Neuron (in vitro differentiated cells): ENCODE results near the gene PARD3.

Source experiments
- H2AFZ ChIP-seq: one replicate; pipeline ENCODE4 v1.6.1; 2013; ENCODE audit warnings: low read depth, mild to moderate bottlenecking, inconsistent platforms, low read length, moderate library complexity
- H3K27me3 ChIP-seq: one replicate; pipeline ENCODE4 v1.6.1; 2013; ENCODE audit warnings: low read length; ENCODE audit not compliant: insufficient read depth
- H3K36me3 ChIP-seq: one replicate; pipeline ENCODE4 v1.6.1; 2013; ENCODE audit warnings: low read length; ENCODE audit not compliant: insufficient read depth
- H3K4me1 ChIP-seq: one replicate; pipeline ENCODE4 v1.6.1; 2013; ENCODE audit warnings: low read length; ENCODE audit not compliant: insufficient read depth
- H3K4me3 ChIP-seq: 2 replicates; pipeline ENCODE4 v1.5.1; 2013; ENCODE audit warnings: mild to moderate bottlenecking, low read length, moderate library complexity
- H3K9me3 ChIP-seq: one replicate; pipeline ENCODE4 v1.6.1; 2013; ENCODE audit warnings: low read length

PARD3 gene

DNA sequence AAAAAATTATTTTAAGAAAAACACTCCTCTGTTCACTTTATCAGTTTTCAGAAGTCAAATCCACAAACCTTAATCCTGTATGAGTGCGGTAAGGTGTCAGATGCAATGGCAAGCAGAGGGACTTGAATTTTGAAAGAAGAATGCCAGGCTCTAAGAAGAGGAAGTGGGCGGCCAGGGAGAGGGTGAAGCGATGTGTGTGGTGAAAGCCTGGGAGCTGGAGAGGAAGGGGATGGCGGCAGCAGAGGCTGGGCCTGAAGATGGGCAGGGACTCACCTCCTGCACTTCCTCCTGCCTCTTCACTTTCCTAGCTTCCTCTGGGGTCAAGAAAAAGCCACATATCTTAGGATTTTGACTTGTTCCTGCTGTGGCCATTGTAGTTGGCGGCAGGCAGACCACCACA lies 609.6 kb downstream of the PARD3 start:
- Histone ChIP-seq H3K36me3 (no peaks in the 10 kb centered on the region), H3K27me3 (no peaks in the 10 kb centered on the region), H3K4me1 (peaks cover 26% of the 10 kb centered on the region), H3K9me3 (no peaks in the 10 kb centered on the region), H3K4me3 (no peak overlapping the region), H2AFZ (no peak overlapping the region)

- Histone ChIP-seq H3K4me1 (peaks cover 40% of the 10 kb centered on the region), H3K4me3 (no peak overlapping the region), H3K9me3 (no peaks in the 10 kb centered on the region), H3K36me3 (no peaks in the 10 kb centered on the region), H3K27me3 (no peaks in the 10 kb centered on the region), H2AFZ (no peak overlapping the region)
Observed at GRCh38 chr10:34203966-34204630, 611.0 kb downstream of the PARD3 start.

- Histone ChIP-seq H3K4me3 (no peak overlapping the region), H3K27me3 (no peaks in the 10 kb centered on the region), H3K36me3 (no peaks in the 10 kb centered on the region)
Observed at GRCh38 chr10:34200355-34200901, 614.7 kb downstream of the PARD3 start.

GRCh38 chr10:34198953-34199352 lies 616.1 kb downstream of the PARD3 start:
- Histone ChIP-seq H3K27me3 (no peaks in the 10 kb centered on the region), H3K4me1 (peaks cover 41% of the 10 kb centered on the region), H3K36me3 (no peaks in the 10 kb centered on the region), H2AFZ (no peak overlapping the region), H3K9me3 (no peaks in the 10 kb centered on the region), H3K4me3 (no peak overlapping the region)

More at GRCh38 chr10:34200355-34200901, 614.7 kb downstream of the PARD3 start:
- peaks cover 34% of the 10 kb centered on the region for H3K4me1 ChIP-seq
- no peaks in the 10 kb centered on the region for H3K9me3 ChIP-seq
- H2AFZ ChIP-seq: no peak overlapping the region

GRCh38 chr10:34196058-34196433 lies 619.0 kb downstream of the PARD3 start:
- H3K4me1 ChIP-seq: peaks cover 39% of the 10 kb centered on the region
- H3K9me3 ChIP-seq: no peaks in the 10 kb centered on the region
- H3K36me3 ChIP-seq: no peaks in the 10 kb centered on the region
- H2AFZ ChIP-seq: no peak overlapping the region
- no peak overlapping the region for H3K4me3 ChIP-seq
- no peaks in the 10 kb centered on the region for H3K27me3 ChIP-seq

GRCh38 chr10:34195364-34196057 lies 619.6 kb downstream of the PARD3 start:
- Histone ChIP-seq H3K4me3 (no peak overlapping the region), H3K4me1 (peaks cover 37% of the 10 kb centered on the region), H3K27me3 (no peaks in the 10 kb centered on the region), H3K36me3 (no peaks in the 10 kb centered on the region), H2AFZ (no peak overlapping the region), H3K9me3 (no peaks in the 10 kb centered on the region)

DNA sequence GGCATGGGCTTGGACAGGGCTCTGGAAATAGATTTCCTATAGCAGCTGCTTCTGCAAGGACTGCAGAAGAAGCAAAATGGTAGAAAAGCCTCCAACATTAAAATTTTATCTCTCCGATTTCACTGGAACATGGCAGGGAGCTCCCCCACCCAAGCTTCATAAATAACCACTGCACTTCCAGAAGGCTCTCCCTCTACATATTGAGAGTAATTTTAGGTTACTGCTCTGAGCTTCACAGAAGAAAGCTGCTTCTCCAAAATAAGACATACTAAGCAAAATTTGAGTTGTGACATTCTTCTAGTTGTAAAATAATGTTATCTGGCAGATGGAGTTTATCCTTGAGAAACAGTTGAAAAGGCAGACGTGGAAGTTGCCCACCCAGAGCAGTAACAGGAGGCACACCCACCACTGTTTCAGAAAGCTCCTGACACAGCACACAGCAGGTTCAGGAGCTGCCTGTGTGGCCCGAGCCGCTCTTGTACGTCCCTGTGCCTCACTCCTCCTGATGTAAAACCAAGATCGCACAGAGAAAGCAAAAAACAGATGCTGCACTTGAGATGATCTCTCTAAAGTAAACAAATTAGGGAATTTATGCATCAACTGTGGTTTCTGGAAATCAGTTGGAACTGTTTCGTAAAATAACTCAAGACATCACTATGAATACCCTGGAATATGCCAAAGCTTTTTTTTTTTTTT lies 621.0 kb downstream of the PARD3 start:
- H3K36me3 ChIP-seq: no peaks in the 10 kb centered on the region

DNA sequence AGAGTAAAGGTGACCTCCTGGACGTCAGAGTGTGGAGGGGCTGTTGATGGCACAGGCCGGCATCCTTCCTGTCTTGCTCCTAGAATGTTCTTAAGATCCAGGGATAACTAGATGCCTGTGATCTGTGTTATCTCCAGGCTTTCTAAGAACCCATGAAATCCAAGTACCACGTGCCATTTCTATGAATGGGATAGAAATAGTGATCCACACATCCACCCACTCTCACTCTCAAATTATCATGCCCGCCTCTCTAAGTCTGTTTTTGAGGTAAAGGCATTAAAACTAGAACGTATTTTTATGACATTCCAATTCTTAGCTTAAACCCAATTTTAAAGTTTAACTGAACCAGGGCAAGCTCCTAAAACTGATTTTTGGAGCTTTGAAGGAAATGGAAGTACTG lies 622.5 kb downstream of the PARD3 start:
- Histone ChIP-seq H3K4me1 (peaks cover 24% of the 10 kb centered on the region), H3K27me3 (no peaks in the 10 kb centered on the region), H3K36me3 (no peaks in the 10 kb centered on the region)

More for the DNA sequence above, 621.0 kb downstream of the PARD3 start:
- Histone ChIP-seq H3K9me3 (no peaks in the 10 kb centered on the region), H2AFZ (no peak overlapping the region), H3K4me3 (no peak overlapping the region), H3K4me1 (peaks cover 25% of the 10 kb centered on the region), H3K27me3 (no peaks in the 10 kb centered on the region)

GRCh38 chr10:34191406-34191805 lies 623.7 kb downstream of the PARD3 start:
- Histone ChIP-seq H3K27me3 (no peaks in the 10 kb centered on the region), H3K4me1 (peaks cover 24% of the 10 kb centered on the region), H2AFZ (no peak overlapping the region), H3K9me3 (no peaks in the 10 kb centered on the region), H3K36me3 (no peaks in the 10 kb centered on the region), H3K4me3 (no peak overlapping the region)

More for the DNA sequence above, 622.5 kb downstream of the PARD3 start:
- H3K4me3 ChIP-seq: no peak overlapping the region
- no peak overlapping the region for H2AFZ ChIP-seq
- H3K9me3 ChIP-seq: no peaks in the 10 kb centered on the region

GRCh38 chr10:34190580-34190979 lies 624.5 kb downstream of the PARD3 start:
- Histone ChIP-seq H3K36me3 (no peaks in the 10 kb centered on the region), H3K4me1 (peaks cover 20% of the 10 kb centered on the region), H3K27me3 (no peaks in the 10 kb centered on the region)

DNA sequence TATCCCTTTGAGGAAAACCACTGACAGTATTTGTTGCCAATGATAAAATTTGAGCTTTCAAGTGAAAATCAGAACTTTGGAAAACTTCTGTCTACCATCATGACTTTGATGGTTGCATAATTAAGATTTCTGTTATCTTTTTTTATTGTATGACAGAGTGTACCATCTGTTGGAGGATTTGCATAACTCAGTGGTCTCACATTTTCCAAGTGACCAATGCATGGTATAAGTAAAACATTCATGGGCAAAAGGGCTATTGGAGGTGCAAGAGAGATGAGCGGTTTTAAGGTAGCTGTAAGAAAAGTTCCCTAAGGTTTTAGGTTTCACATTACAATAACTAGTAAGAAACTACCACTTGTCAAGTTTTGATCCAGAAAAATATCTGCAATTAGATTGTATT lies 625.3 kb downstream of the PARD3 start:
- Histone ChIP-seq H3K36me3 (no peaks in the 10 kb centered on the region), H3K4me1 (peaks cover 23% of the 10 kb centered on the region), H3K4me3 (no peak overlapping the region), H3K27me3 (no peaks in the 10 kb centered on the region), H3K9me3 (no peaks in the 10 kb centered on the region), H2AFZ (no peak overlapping the region)

More at GRCh38 chr10:34190580-34190979, 624.5 kb downstream of the PARD3 start:
- Histone ChIP-seq H2AFZ (no peak overlapping the region), H3K9me3 (no peaks in the 10 kb centered on the region), H3K4me3 (no peak overlapping the region)

GRCh38 chr10:34188221-34188620 lies 626.9 kb downstream of the PARD3 start:
- Histone ChIP-seq H3K27me3 (no peaks in the 10 kb centered on the region), H3K4me3 (no peak overlapping the region), H3K36me3 (no peaks in the 10 kb centered on the region), H3K4me1 (peaks cover 24% of the 10 kb centered on the region), H2AFZ (no peak overlapping the region), H3K9me3 (no peaks in the 10 kb centered on the region)

GRCh38 chr10:34187201-34187600 lies 627.9 kb downstream of the PARD3 start:
- no peaks in the 10 kb centered on the region for H3K36me3 ChIP-seq
- H2AFZ ChIP-seq: no peak overlapping the region
- no peaks in the 10 kb centered on the region for H3K27me3 ChIP-seq
- H3K4me1 ChIP-seq: peaks cover 24% of the 10 kb centered on the region
- H3K9me3 ChIP-seq: no peaks in the 10 kb centered on the region
- no peak overlapping the region for H3K4me3 ChIP-seq
